ENCODE data around the gene PATL2.

The PATL2 gene

GRCh38 chr15:44666210-44667038 lies 44.7 kb downstream of the PATL2 start:
- Histone ChIP-seq H3K79me2 (ENCODE audit: insufficient read depth, low read length) (peaks cover 28% of the 10 kb centered on the region), H2AFZ (ENCODE audit: low read depth, low read length) (no peak overlapping the region), H3K4me3 (ENCODE audit: low read depth in 1 of 2, low read length in 2 of 2) (no peak overlapping the region), H3K9ac (ENCODE audit: low read depth, low read length) (no peak overlapping the region), H3K27ac (ENCODE audit: low read length) (no peak overlapping the region), H3K36me3 (ENCODE audit: insufficient read depth, low read length) (no peaks in the 10 kb centered on the region; the same call in 1 of the 2 replicates), H3K4me2 (ENCODE audit: insufficient read depth, low read length) (no peak overlapping the region), H3K9me3 (ENCODE audit: insufficient read depth, low read length, severe bottlenecking) (no peaks in the 10 kb centered on the region), H4K20me1 (ENCODE audit: insufficient read depth, low read length) (no peaks in the 10 kb centered on the region), H3K27me3 (ENCODE audit: insufficient read depth, low read length, poor library complexity) (no peaks in the 10 kb centered on the region), H3K4me1 (ENCODE audit: insufficient read depth, low read length) (peaks cover 42% of the 10 kb centered on the region)
- TF ChIP-seq EZH2 (IDR thresholded peaks at IDR 0.05; ENCODE audit: borderline replicate concordance, low read depth, low read length, severe bottlenecking) (no peak), CTCF (IDR thresholded peaks at IDR 0.05; ENCODE audit: borderline replicate concordance, extremely low read depth, low read length, poor library complexity, severe bottlenecking) (no peak)
- ATAC-seq (ENCODE audit: insufficient read depth, low read depth) (no peak), DNase-seq (no peak)

- DNase-seq (peak; percentile 97), ATAC-seq (ENCODE audit: insufficient read depth, low read depth) (peak; percentile 91)
- Histone ChIP-seq H3K9ac (ENCODE audit: low read depth, low read length) (peak within 1 kb of the TSS; percentile 98), H2AFZ (ENCODE audit: low read depth, low read length) (peak within 1 kb of the TSS; percentile 96), H3K27me3 (ENCODE audit: insufficient read depth, low read length, poor library complexity) (no peaks in the 10 kb centered on the region), H4K20me1 (ENCODE audit: insufficient read depth, low read length) (no peaks in the 10 kb centered on the region), H3K79me2 (ENCODE audit: insufficient read depth, low read length) (peaks cover 35% of the 10 kb centered on the region), H3K36me3 (ENCODE audit: insufficient read depth, low read length) (peaks cover 15% of the 10 kb centered on the region), H3K4me2 (ENCODE audit: insufficient read depth, low read length) (peak within 1 kb of the TSS; percentile 73), H3K9me3 (ENCODE audit: insufficient read depth, low read length, severe bottlenecking) (no peaks in the 10 kb centered on the region), H3K27ac (ENCODE audit: low read length) (peak within 1 kb of the TSS; percentile 99), H3K4me1 (ENCODE audit: insufficient read depth, low read length) (peaks cover 38% of the 10 kb centered on the region), H3K4me3 (ENCODE audit: low read depth in 1 of 2, low read length in 2 of 2) (peak within 1 kb of the TSS; percentile 34 to 85)
- TF ChIP-seq CTCF (IDR thresholded peaks at IDR 0.05; ENCODE audit: borderline replicate concordance, extremely low read depth, low read length, poor library complexity, severe bottlenecking) (peak; percentile 95), EZH2 (IDR thresholded peaks at IDR 0.05; ENCODE audit: borderline replicate concordance, low read depth, low read length, severe bottlenecking) (no peak)
Measured at GRCh38 chr15:44663410-44664308, 47.5 kb downstream of the PATL2 start, which contains the start of gene SPG11. Gene SPG11 (minus strand): TSS chr15:44663662. CDS start chr15:44663647, 15 bp downstream.

GRCh38 chr15:44662478-44663409 lies 48.4 kb downstream of the PATL2 start:
- no peaks in the 10 kb centered on the region for H3K27me3 ChIP-seq (ENCODE audit: insufficient read depth, low read length, poor library complexity)
- peak overlapping the region; percentile 96 for H2AFZ ChIP-seq (ENCODE audit: low read depth, low read length)
- peaks cover 35% of the 10 kb centered on the region for H3K79me2 ChIP-seq (ENCODE audit: insufficient read depth, low read length)
- DNase-seq (peak; percentile 83), ATAC-seq (ENCODE audit: insufficient read depth, low read depth) (peak; percentile 69)
- no peaks in the 10 kb centered on the region for H4K20me1 ChIP-seq (ENCODE audit: insufficient read depth, low read length)
- peaks cover 18% of the 10 kb centered on the region for H3K36me3 ChIP-seq (ENCODE audit: insufficient read depth, low read length)
- peak overlapping the region; percentile 34 to 85; a peak in 3 of 4 replicates for H3K4me3 ChIP-seq (ENCODE audit: low read depth in 1 of 2, low read length in 2 of 2)
- H3K9me3 ChIP-seq (ENCODE audit: insufficient read depth, low read length, severe bottlenecking), result no peaks in the 10 kb centered on the region
- H3K9ac ChIP-seq (ENCODE audit: low read depth, low read length), result peak overlapping the region; percentile 98
- peak overlapping the region; percentile 99 for H3K27ac ChIP-seq (ENCODE audit: low read length)
- peak overlapping the region; percentile 73 for H3K4me2 ChIP-seq (ENCODE audit: insufficient read depth, low read length)
- peaks cover 38% of the 10 kb centered on the region for H3K4me1 ChIP-seq (ENCODE audit: insufficient read depth, low read length)
- TF ChIP-seq EZH2 (IDR thresholded peaks at IDR 0.05; ENCODE audit: borderline replicate concordance, low read depth, low read length, severe bottlenecking) (no peak), CTCF (IDR thresholded peaks at IDR 0.05; ENCODE audit: borderline replicate concordance, extremely low read depth, low read length, poor library complexity, severe bottlenecking) (no peak)
